HG03469 (cell line): ENCODE results near the gene RIPOR1.
"Not testable (repeated sequence)": the region's sequence is repeated elsewhere in the genome, so short reads cannot be mapped to it uniquely, and the experiment has no call there.

Source experiments
- ATAC-seq: cut with Tn5 transposase; IDR thresholded peaks from one replicate; pipeline ENCODE4 v1.9.1; 2021; ENCODE audit warnings: mild to moderate bottlenecking, moderate library complexity, moderate number of reproducible peaks; ENCODE audit not compliant: unreplicated experiment

Gene RIPOR1, protein sequence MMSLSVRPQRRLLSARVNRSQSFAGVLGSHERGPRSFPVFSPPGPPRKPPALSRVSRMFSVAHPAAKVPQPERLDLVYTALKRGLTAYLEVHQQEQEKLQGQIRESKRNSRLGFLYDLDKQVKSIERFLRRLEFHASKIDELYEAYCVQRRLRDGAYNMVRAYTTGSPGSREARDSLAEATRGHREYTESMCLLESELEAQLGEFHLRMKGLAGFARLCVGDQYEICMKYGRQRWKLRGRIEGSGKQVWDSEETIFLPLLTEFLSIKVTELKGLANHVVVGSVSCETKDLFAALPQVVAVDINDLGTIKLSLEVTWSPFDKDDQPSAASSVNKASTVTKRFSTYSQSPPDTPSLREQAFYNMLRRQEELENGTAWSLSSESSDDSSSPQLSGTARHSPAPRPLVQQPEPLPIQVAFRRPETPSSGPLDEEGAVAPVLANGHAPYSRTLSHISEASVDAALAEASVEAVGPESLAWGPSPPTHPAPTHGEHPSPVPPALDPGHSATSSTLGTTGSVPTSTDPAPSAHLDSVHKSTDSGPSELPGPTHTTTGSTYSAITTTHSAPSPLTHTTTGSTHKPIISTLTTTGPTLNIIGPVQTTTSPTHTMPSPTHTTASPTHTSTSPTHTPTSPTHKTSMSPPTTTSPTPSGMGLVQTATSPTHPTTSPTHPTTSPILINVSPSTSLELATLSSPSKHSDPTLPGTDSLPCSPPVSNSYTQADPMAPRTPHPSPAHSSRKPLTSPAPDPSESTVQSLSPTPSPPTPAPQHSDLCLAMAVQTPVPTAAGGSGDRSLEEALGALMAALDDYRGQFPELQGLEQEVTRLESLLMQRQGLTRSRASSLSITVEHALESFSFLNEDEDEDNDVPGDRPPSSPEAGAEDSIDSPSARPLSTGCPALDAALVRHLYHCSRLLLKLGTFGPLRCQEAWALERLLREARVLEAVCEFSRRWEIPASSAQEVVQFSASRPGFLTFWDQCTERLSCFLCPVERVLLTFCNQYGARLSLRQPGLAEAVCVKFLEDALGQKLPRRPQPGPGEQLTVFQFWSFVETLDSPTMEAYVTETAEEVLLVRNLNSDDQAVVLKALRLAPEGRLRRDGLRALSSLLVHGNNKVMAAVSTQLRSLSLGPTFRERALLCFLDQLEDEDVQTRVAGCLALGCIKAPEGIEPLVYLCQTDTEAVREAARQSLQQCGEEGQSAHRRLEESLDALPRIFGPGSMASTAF

DNA sequence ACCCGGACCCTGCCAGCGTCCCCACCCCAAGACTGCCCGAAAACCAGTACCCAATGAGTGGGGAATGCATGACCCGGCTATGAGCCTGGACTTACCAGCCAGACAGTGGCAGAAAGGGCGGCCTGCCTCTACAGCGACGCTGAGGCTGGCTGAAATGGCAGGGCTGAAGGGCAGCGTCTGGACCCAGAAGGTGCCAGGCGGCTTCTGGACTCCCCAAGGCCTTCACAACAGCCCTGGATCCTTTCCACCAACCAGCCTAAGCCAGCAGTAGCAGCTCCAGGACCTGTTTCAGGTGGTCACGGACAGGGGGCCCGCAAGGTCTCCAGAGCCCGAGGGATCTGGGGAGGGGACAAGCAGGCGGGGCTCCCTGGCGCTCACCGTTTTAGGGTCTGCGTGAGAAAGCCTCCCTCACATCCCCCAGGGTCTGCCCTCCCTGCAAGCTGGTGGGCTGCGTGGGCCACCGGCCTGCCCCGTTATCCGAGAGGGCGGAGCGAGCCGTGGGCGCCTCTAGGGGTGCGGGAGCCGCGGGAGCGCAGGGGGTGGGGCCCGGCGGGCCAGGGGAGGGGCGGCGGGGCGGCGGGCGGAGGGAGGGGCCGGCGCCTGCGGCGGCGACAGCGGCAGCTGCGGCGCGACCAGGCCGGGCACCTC, at the start of gene RIPOR1:
RIPOR1 (plus strand) TSS at position 608 of the 648 bp plus-strand sequence. CDS start 9,618 bp downstream, outside the sequence.
- ATAC-seq: no peak

DNA sequence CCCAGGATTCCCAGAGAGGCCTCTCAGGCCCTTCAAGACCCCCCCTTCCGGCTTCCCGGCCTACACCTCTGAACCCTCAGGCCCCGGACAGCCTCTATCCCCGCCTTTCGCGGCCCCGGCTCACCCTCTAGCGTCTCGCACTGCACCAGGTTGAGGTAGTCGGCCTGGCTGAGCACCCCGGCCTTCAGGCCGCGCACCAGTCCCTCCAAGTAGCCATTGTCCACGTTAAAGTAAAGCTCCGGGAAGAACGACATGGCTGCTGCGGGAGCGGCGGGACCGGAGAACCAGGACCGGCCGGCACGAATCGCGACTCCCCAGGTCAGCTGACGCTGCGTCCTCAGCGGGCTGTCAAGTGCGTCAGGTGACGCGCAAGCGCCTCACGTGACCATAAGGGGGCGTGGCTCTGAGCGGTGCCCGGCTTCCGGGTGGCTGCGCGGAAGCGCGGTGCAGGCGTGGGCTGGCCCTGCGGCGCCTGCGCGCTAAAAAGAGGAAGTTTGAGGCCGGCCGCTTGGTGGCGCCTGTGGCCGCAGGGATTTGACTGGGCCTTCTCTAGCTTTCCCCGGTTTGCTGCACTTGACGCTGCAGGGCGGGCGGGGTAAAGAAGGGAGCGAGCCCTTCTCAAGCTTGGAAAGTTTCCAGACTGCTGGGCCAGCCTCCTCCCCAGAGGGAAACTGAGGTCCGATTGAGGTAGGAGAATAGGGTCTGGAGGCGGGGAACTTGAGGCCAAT, 47.6 kb upstream of the RIPOR1 start, which contains the start of gene ATP6V0D1:
ATP6V0D1 (minus strand) TSS at position 325 of the 728 bp plus-strand sequence; CDS start at position 254, 71 bp downstream.
- peak; percentile 77 for ATAC-seq

DNA sequence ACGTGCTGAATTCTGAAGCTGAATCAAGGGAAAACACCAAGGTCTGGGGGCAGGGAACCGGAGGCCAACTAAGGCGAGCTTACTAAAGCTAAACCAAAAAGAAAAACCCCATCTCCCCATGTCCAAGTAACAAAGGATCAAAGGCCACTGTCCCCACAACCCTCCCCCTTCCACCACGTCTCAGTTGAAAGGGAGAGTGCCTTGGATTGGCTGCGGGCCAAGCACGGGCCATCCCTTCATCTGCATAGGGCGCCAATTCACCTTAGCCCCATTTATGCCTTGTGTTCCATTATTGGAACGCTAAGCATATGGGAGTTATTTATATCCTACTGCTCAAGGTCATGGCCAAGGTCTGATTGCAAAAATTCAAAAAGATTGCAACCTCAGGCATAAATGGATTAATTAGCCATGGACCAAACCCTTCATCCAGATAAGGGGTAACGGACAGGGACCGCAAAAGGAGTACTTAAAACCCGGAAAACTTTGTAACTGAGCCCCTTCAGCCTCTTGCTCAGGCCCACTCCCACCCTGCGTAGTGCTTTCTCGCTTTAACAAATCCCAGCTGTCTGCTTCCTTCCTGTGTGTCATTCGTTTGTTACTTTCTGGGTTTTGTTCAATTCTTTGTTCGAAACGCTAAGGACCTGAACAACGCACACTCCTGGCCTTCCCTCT, 46.9 kb upstream of the RIPOR1 start:
- ATAC-seq: no peak

DNA sequence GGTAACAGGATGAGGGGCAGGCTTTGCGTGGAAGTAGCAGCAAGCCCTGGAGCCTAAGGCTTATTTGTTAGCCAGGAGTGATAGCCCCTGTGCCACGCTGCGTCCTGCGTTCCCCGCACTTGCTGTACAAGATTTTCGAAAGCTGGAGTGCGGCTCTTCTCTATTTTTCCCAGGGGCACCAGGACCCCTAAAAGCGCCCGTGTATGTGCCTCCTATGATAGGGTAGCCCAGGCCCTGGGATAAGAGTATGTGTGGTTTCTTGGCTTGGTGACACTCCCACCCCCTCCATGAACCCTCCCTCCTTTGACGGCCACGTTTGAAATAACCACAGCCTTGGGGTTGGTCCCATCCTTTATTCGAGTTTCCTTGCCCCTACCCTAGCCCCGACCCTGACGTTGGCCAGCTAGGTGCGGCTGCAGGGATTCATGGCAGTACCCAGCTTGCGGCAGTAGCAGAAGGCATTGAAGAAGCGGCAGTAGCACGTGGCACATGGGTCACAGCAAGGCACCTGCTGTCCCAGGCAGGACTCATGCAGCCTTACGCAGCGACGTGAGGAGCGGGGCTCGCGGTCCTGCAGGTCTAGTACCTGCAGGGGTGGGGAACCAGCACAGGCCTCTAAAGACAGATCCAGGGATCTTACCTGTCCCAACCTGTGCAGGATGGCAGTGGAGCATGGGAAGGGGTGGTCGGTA, 46.2 kb upstream of the RIPOR1 start:
- no peak for ATAC-seq

DNA sequence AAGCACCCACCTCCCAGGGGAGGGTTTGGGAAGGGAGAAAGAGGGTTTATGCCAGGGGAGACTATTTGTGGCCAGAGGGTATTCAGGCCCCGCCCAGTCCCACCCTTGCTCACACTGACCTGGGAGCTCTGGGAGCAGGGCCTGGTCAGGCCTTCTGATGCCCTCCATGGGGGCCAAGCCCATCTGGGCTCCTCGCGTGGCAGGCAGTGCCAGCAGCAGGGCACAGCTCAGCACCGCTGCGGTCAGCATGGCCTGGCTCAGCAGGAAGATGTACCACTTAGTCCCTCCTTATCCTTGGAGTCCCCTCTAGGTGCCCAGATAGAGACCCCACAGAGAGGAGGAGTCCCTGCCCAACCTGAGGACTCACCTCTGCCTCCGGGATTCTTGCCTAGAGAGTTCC, 45.5 kb upstream of the RIPOR1 start, which contains the start of gene AGRP:
AGRP (minus strand) TSS at position 398 of the 400 bp plus-strand sequence; CDS start at position 249, 149 bp downstream.
- ATAC-seq: no peak

DNA sequence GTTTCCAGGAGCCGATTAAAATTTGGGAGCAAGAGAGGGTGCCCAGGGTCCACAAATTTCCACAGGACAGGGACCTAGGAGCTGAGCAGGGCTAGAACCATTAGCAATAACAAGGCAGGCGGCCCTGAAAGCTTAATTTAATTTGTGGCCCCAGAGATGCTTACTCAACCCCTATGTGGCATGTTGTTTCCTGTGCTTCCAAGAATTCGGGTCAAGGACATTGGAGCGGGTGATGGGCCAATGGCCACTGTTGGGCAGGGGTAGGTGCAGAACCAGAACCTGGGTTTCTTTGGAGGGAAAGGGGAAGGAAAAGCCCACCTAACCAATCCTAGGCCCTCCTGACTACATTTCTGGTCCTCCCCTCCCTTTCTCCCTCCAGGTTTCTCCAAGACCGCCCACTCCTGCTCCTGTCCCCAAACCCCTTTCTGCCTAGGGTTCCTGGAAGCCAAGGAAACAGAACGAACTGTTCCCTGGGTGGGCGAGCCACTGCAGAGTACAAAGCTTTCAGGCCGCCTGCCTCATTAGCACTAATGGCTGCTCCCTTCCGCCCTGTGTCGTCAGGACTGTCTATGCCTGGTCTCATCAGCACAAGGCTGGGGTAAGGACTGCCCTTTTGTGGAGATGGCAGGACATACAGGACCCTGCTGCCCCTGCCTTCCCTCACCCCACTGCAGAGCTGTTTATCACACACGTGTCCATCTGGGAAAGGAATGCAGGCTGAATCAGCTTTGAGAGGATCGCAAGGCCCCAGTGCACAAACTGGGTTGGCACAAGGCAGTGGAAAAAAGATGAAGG, 44.7 kb upstream of the RIPOR1 start:
- no peak for ATAC-seq

DNA sequence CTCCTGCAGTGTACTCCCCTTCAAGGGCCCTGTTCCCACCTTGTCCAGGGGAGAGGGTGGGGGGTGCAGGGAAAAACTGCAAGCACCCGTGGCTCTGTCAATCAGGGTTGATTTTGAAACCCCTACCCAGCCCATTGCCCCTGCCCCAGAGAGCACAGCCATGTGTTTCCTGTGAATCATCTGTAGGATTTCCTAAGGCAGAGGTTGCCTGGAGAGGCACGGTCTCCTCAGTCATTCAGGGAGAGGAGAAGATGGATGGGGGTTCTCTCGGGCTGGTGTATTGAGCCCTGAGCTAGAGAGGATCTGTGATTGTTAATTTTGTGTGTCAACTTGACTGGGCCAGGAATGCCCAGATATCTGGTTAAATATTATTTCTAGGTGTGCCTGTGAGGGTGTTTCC, 41.8 kb upstream of the RIPOR1 start:
- no peak for ATAC-seq

DNA sequence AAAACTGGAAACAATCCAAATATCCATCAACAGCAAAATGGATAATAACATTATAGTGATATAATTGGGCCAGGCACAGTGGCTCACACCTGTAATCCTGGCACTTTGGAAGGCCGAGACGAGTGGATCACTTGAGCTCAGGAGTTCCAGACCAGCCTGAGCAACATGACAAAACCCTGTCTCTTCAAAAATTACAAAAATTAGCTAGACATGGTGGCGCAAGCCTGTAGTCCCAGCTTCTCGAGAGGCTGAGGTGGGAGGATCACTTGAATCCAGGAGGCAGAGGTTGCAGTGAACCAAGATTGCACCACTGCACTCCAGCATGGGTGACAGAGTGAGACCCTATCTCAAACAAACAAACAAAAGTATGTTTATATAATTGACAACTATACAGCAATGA, 41.1 kb upstream of the RIPOR1 start:
- ATAC-seq: not testable (repeated sequence)

DNA sequence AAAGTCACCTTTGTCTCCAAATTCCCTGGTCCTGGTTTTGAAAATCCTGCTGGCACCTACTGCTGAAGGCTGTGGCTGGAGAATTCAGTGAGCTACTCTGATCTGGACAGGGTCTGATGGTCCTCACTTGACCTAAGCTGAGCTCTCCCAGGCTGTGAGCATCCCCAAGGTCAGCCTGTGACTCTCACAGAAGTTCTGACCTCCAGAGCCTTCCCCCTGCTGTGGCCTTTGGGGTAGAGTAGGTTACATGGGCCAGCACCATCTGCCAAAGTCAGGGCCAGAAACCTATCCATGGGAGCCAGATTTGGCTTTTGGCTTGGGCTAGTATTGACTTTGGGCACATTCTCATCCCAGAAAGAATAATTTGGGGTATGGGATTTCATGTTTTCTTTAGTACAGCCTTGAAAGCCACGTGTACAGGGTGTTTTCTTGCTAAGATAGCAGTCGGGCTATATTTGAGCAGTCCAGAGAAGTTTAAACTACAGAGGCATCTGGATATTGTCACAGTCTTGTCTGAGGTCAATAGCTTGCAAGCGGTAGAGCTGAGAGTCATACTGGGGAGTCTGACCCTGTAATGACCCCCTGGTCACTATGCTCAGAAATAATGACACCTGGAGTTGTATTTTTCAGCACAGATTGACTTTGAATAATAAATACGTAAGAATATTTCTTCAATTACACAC, 39.1 kb upstream of the RIPOR1 start:
- ATAC-seq: no peak

DNA sequence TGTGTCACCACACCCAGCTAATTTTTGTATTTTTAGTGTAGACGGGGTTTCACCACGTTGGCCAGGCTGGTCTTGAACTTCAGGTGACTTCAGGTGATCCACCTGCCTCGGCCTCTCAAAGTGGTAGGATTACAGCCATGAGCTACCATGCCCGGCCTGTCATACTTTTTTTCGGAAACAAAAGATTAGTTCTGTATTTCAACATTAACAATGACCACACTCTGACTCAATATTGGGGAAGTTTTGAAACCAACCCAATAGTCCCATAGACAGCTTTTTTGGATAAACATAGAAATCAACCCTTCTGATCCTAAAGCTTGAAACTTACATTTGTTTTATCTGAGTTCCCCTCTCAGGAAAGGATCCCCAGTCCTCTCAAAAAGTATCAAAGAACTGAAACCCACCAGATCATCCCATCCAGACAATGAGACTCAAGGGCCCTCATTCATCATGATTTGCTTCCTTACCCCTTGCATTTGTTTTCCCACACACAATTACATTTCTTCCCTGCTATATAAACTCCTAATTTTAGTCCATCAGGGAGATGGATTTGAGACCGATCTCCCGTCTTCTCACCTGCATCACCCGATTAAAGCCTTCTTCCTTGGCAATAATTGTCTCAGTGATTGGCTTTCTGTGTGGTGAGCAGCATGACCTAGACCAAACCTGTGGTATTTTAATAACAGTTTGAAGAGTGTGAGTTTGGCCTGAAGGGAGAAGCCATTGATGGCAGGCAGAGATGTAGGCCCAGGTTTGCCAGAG, 38.1 kb upstream of the RIPOR1 start:
- ATAC-seq: no peak

DNA sequence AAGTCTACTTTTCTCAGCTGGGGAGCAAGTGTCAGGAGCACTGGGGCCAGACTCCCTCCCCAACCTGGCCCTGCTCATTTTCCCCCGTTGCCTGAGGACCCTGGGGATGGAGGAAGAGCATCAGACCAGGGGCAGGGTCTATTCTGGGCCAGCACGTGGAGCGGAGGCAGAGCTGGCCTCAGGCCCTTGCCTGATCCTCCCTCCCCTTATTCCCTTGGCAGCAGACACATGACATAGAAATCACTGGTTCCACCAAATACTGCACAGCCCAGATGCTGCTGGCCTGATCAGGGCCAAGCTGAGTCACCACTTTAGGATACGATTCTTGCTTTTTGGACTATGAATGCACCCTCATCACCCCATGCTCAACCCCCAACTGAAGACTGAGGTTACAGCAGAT, 29.5 kb upstream of the RIPOR1 start:
- ATAC-seq: no peak

DNA sequence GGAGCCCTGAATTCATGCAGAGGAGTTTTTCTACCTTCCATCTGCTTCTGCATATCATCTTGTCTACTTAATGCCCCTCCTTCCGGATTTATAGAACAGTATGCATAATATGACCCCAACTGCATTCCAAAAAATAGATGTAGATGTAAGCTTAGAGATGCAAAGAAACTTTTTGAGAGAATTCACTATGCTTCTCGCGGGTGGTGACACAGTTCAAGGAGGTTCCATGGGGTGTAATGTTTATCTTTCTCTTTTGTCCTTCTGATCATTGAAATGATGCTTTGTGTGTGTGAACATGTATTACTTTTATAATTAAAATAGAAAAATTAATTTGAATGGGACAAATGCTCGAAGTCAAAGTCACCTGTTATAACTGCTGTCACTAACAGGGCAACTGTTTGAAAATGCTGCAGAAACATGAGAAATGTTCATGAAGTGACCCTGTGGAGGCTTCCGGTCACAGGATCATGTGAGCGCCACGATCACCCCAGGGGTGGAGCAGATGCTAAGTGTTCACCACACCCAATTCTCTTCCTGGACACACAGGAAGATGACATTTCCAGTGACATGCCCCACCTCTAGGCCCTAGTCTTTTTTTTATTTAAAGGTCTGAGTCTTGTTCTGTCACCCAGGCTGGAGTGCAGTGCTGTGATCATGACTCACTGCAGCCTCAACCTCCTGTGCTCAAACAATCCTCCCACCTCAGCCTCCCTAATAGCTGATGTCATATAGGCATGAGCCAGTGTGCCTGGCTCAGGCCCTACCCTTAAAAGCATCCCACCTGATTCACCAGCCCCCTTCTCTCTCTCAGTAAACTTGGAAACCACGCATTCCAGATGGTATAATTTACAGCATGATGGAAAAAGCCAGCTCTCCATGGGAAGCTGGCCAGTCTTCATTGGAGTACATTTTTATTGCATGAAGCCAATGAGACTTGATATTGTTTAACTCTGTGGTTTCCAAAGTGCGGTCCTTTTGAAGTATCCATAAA, 24.3 kb upstream of the RIPOR1 start:
- ATAC-seq: no peak

DNA sequence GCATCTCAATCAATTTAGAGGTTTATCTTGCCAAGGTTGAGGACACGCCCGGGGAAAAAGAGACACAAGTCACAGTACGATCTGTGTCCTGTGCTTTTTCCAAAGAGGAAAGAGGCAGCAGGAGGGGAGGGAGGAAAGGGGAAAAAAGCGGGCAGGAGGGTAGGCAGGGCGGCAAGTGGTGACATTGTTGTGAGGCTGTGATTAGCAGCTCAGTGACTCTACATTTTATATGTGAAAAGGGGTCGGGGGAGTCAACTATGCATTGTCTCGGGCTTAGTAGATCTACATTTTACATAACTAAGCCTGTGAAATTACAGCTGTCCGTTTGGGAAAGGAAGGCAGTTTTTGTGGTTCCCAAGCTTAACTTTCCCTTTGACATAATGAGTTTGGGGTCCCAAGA, 22.2 kb upstream of the RIPOR1 start:
- ATAC-seq: no peak

DNA sequence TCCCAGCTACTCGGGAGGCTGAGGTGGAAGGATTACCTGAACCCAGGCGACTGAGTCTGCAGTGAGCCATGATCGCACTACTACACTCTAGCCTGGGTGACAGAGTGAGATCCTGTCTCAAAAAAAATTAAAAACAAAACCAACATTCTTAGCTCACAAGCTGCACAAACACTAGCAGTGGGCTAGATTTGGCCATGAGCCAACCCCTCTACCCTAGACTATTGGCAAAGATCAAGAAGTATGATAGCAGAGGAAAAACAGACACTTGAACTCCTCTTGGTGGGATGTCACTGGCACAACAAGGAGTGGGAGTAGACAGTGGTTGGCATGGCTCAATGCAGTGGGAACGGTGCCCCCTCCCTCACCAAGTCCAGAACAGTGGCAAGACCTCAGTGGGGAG, 19.6 kb upstream of the RIPOR1 start:
- no peak for ATAC-seq

DNA sequence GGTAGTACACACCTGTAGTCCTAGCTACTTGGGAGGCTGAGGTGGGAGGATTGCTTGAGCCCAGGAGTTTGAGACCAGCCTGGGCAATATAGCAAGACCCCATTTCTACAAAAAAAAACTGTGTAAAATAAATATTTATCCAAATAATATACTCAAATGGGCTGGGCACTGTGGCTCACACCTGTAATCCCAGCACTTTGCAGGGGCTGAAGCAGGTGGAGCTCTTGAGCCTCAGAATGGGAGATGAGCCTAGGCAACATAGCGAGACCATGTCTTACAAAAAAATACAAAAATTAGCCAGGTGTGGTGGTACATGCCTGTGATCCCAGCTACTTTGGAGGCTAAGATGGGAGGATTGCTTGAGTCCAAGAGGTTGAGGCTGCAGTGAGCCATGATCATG, 14.7 kb upstream of the RIPOR1 start:
- ATAC-seq: not testable (repeated sequence)
